Measurements from ENCODE around the gene MCF2L.

DNA sequence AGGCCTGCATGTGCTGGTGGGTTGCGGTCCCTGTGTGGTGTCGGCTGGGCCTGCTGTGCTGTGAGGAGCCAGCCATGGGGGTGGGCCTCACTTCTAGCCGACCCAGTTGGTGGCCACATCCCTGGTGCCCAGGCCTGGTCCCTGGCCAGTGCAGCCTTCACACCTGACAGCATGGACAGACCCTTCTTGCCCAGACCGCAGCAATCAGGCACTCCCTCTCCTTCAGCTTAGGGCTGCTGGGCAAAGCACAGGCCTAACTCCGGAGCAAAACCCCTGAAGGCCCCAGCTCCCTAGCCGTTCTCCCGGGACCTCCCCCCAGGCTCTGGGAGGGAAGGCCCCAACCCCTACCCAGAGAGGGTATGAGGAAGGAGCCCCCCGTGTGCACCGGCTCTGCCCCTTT is 6.6 kb upstream of the MCF2L start:
- TF ChIP-seq, protein P1, sequence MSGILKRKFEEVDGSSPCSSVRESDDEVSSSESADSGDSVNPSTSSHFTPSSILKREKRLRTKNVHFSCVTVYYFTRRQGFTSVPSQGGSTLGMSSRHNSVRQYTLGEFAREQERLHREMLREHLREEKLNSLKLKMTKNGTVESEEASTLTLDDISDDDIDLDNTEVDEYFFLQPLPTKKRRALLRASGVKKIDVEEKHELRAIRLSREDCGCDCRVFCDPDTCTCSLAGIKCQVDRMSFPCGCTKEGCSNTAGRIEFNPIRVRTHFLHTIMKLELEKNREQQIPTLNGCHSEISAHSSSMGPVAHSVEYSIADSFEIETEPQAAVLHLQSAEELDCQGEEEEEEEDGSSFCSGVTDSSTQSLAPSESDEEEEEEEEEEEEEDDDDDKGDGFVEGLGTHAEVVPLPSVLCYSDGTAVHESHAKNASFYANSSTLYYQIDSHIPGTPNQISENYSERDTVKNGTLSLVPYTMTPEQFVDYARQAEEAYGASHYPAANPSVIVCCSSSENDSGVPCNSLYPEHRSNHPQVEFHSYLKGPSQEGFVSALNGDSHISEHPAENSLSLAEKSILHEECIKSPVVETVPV (CRISPR knock-in tag; IDR thresholded peaks at IDR 0.05), result no peak
- TF ChIP-seq RARB (CRISPR knock-in tag; IDR thresholded peaks at IDR 0.05) (no peak), ESRRG (CRISPR knock-in tag; IDR thresholded peaks at IDR 0.05) (no peak), ZNF70 (CRISPR knock-in tag; IDR thresholded peaks at IDR 0.05) (no peak), ZFP3 (CRISPR knock-in tag; IDR thresholded peaks at IDR 0.05) (no peak), CSDC2 (CRISPR knock-in tag; IDR thresholded peaks at IDR 0.05) (no peak), TCF4 (CRISPR knock-in tag; IDR thresholded peaks at IDR 0.05; ENCODE audit: borderline replicate concordance) (no peak)
- TF ChIP-seq, protein P2, sequence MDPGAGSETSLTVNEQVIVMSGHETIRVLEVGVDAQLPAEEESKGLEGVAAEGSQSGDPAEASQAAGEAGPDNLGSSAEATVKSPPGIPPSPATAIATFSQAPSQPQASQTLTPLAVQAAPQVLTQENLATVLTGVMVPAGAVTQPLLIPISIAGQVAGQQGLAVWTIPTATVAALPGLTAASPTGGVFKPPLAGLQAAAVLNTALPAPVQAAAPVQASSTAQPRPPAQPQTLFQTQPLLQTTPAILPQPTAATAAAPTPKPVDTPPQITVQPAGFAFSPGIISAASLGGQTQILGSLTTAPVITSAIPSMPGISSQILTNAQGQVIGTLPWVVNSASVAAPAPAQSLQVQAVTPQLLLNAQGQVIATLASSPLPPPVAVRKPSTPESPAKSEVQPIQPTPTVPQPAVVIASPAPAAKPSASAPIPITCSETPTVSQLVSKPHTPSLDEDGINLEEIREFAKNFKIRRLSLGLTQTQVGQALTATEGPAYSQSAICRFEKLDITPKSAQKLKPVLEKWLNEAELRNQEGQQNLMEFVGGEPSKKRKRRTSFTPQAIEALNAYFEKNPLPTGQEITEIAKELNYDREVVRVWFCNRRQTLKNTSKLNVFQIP (CRISPR knock-in tag; IDR thresholded peaks at IDR 0.05; ENCODE audit: borderline replicate concordance, low read depth), result no peak
- TF ChIP-seq, protein P3, sequence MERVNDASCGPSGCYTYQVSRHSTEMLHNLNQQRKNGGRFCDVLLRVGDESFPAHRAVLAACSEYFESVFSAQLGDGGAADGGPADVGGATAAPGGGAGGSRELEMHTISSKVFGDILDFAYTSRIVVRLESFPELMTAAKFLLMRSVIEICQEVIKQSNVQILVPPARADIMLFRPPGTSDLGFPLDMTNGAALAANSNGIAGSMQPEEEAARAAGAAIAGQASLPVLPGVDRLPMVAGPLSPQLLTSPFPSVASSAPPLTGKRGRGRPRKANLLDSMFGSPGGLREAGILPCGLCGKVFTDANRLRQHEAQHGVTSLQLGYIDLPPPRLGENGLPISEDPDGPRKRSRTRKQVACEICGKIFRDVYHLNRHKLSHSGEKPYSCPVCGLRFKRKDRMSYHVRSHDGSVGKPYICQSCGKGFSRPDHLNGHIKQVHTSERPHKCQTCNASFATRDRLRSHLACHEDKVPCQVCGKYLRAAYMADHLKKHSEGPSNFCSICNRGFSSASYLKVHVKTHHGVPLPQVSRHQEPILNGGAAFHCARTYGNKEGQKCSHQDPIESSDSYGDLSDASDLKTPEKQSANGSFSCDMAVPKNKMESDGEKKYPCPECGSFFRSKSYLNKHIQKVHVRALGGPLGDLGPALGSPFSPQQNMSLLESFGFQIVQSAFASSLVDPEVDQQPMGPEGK (CRISPR knock-in tag; IDR thresholded peaks at IDR 0.05; ENCODE audit: borderline replicate concordance), result no peak
- TF ChIP-seq, protein P4, sequence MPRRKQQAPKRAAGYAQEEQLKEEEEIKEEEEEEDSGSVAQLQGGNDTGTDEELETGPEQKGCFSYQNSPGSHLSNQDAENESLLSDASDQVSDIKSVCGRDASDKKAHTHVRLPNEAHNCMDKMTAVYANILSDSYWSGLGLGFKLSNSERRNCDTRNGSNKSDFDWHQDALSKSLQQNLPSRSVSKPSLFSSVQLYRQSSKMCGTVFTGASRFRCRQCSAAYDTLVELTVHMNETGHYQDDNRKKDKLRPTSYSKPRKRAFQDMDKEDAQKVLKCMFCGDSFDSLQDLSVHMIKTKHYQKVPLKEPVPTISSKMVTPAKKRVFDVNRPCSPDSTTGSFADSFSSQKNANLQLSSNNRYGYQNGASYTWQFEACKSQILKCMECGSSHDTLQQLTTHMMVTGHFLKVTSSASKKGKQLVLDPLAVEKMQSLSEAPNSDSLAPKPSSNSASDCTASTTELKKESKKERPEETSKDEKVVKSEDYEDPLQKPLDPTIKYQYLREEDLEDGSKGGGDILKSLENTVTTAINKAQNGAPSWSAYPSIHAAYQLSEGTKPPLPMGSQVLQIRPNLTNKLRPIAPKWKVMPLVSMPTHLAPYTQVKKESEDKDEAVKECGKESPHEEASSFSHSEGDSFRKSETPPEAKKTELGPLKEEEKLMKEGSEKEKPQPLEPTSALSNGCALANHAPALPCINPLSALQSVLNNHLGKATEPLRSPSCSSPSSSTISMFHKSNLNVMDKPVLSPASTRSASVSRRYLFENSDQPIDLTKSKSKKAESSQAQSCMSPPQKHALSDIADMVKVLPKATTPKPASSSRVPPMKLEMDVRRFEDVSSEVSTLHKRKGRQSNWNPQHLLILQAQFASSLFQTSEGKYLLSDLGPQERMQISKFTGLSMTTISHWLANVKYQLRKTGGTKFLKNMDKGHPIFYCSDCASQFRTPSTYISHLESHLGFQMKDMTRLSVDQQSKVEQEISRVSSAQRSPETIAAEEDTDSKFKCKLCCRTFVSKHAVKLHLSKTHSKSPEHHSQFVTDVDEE (CRISPR knock-in tag; IDR thresholded peaks at IDR 0.05), result no peak
